HL-60 (cell line): ENCODE results near the gene FOXI1.

Source experiments
- GABPA ChIP-seq: IDR thresholded peaks from 2 replicates; pipeline ENCODE4 v1.6.1; 2012; ENCODE audit warnings: low read depth
- POLR2AphosphoS5 ChIP-seq: IDR thresholded peaks from 2 replicates; pipeline ENCODE4 v1.6.1; 2012; ENCODE audit warnings: low read depth

GRCh38 chr5:170104299-170104698 is 1.4 kb upstream of the FOXI1 start:
- TF ChIP-seq GABPA (no peak), POLR2AphosphoS5 (no peak)
